GM12878 (cell line): Measurements from ENCODE around the gene PDE11A. TPM values are rescaled to one million over a fixed set of nuclear protein-coding genes. Genes with fewer than 3 reads are reported as not detected.

ENCODE experiments used
- ATAC-seq: fragments of 200-7000 bp; cut with Tn5 transposase; 3 replicates; pipeline ENCODE4 v1.9.1; 2020; ENCODE audit warnings: mild to moderate bottlenecking, moderate library complexity
- BruUV-seq: library from RNA; stranded (reverse); fragments of 400-500 nt; replicated peaks from 2 replicates; lab custom pipeline; 2021; lab: Mats Ljungman, UMichigan
- CTCF ChIA-PET: fragments of 300-600 bp; sonication (Branson Sonifier 250); formaldehyde crosslinking; extraction: SDS; loops from one replicate; lab custom pipeline; 2021; ENCODE audit warnings: inconsistent platforms; lab: Yijun Ruan, JAX
- POLR2A ChIA-PET: fragments of 350-600 bp; formaldehyde crosslinking; extraction: SDS; loops from one replicate; lab custom pipeline; 2021; ENCODE audit warnings: inconsistent platforms; lab: Charles Lee
- RAD21 ChIA-PET: fragments of 300-600 bp; sonication (Branson Sonifier 250); formaldehyde crosslinking; loops from one replicate; lab custom pipeline; 2023; ENCODE audit warnings: antibody characterized with exemption; ENCODE audit not compliant: unreplicated experiment; lab: Charles Lee
- SMC1A ChIA-PET: fragments of 300-600 bp; sonication (Branson Sonifier 250); formaldehyde crosslinking; loops from one replicate; lab custom pipeline; 2023; ENCODE audit not compliant: unreplicated experiment, uncharacterized antibody; lab: Charles Lee
- DNase-seq: peaks from one replicate; pipeline ENCODE4 v3.0.0-alpha.2; 2011; ENCODE audit warnings: low read depth, low spot score
- FAIRE-seq: peaks from 3 replicates; lab custom pipeline; 2011; peaks lifted over from hg19 to GRCh38; lab: Jason Lieb, UNC
- H2AFZ ChIP-seq: 2 replicates; pipeline ENCODE4 v1.6.0; 2011; ENCODE audit warnings: low read depth, low read length, control low read depth; ENCODE audit not compliant: control insufficient read depth
- H3K27ac ChIP-seq: 2 replicates; pipeline ENCODE4 v1.5.1; 2011; ENCODE audit warnings: control low read depth; ENCODE audit not compliant: control insufficient read depth, insufficient read depth
- H3K27me3 ChIP-seq, 2 experiments: replicated peaks in 1 of 2; 2 replicates each; pipeline versions ENCODE4 v1.6.0 to v1.6.1; 2011; ENCODE audit warnings: low read length in 1 of 2; ENCODE audit not compliant: control insufficient read depth in 2 of 2, insufficient read depth in 2 of 2
- H3K36me3 ChIP-seq, 2 experiments: 2 replicates each; pipeline ENCODE4 v1.5.1; 2011; ENCODE audit warnings: low read length in 1 of 2; ENCODE audit not compliant: control insufficient read depth in 2 of 2, insufficient read depth in 2 of 2
- H3K4me1 ChIP-seq: 2 replicates; pipeline ENCODE4 v1.6.1; 2011; ENCODE audit warnings: mild to moderate bottlenecking, low read length, moderate library complexity, mixed read lengths; ENCODE audit not compliant: control insufficient read depth, insufficient read depth
- H3K4me2 ChIP-seq: 2 replicates; pipeline ENCODE4 v1.6.0; 2011; ENCODE audit warnings: control low read depth; ENCODE audit not compliant: control insufficient read depth, insufficient read depth
- H3K4me3 ChIP-seq: fragments of 200-600 bp; sonication (generic); 2 replicates; pipeline ENCODE4 v1.5.1; 2016
- H3K79me2 ChIP-seq: 2 replicates; pipeline ENCODE4 v1.6.0; 2011; ENCODE audit warnings: low read length; ENCODE audit not compliant: control insufficient read depth, insufficient read depth
- H3K9ac ChIP-seq: 2 replicates; pipeline ENCODE4 v1.8.0; 2011; ENCODE audit warnings: low read length, control low read depth, mixed read lengths; ENCODE audit not compliant: control insufficient read depth, insufficient read depth
- H3K9me3 ChIP-seq: replicated peaks from 3 replicates; pipeline ENCODE4 v1.5.1; 2011; ENCODE audit warnings: mild to moderate bottlenecking, low read length; ENCODE audit not compliant: control insufficient read depth, insufficient read depth
- H4K20me1 ChIP-seq: 2 replicates; pipeline ENCODE4 v1.6.0; 2011; ENCODE audit not compliant: control insufficient read depth, insufficient read depth
- BHLHE40 ChIP-seq, 2 experiments: fragments of 450-650 bp in 1 of 2; IDR thresholded peaks; 2 replicates each; pipeline ENCODE4 v1.6.1; 2011 to 2017; ENCODE audit warnings: low read depth in 2 of 2, borderline replicate concordance in 1 of 2, improper control_type of control experiment in 1 of 2, low read length in 1 of 2, mild to moderate bottlenecking in 1 of 2
- CEBPB ChIP-seq, 2 experiments: fragments of 150-350 bp in 1 of 2; IDR thresholded peaks; 2 replicates each; pipeline ENCODE4 v1.6.1; 2012 to 2014; ENCODE audit warnings: low read depth in 2 of 2, low read length in 2 of 2, borderline replicate concordance in 1 of 2, inconsistent platforms in 1 of 2
- FOS ChIP-seq: IDR thresholded peaks from 3 replicates; pipeline ENCODE4 v1.6.1; 2011; ENCODE audit warnings: borderline replicate concordance; ENCODE audit not compliant: insufficient read length; ENCODE audit errors: extremely low read depth
- JUNB ChIP-seq: IDR thresholded peaks from 2 replicates; pipeline ENCODE4 v1.6.1; 2016; ENCODE audit warnings: antibody characterized with exemption, mild to moderate bottlenecking
- PRDM15 ChIP-seq: fragments of 450-650 bp; formaldehyde crosslinking; IDR thresholded peaks from 2 replicates; pipeline ENCODE4 v1.4.0; 2020; ENCODE audit warnings: mild to moderate bottlenecking, moderate library complexity
- RFX5 ChIP-seq: IDR thresholded peaks from 2 replicates; pipeline ENCODE4 v1.6.1; 2011; ENCODE audit warnings: low read depth, low read length, improper control_type of control experiment
- STAT1 ChIP-seq: fragments of 450-650 bp; conservative IDR thresholded peaks from 2 replicates; pipeline ENCODE4 v1.6.1; 2014; ENCODE audit warnings: antibody characterized with exemption, mild to moderate bottlenecking
- TARDBP ChIP-seq: IDR thresholded peaks from 2 replicates; pipeline ENCODE4 v1.6.1; 2016; ENCODE audit warnings: borderline replicate concordance
- TCF7 ChIP-seq: IDR thresholded peaks from 2 replicates; pipeline ENCODE4 v1.6.1; 2014; ENCODE audit warnings: antibody characterized with exemption, borderline replicate concordance
- WRNIP1 ChIP-seq: IDR thresholded peaks from 2 replicates; pipeline ENCODE4 v1.6.1; 2011; ENCODE audit warnings: low read depth, low read length, improper control_type of control experiment, borderline replicate concordance
- ZNF217 ChIP-seq: fragments of 450-650 bp; IDR thresholded peaks from 2 replicates; pipeline ENCODE4 v1.6.1; 2017; ENCODE audit warnings: antibody characterized with exemption, mild to moderate bottlenecking
- ZNF687 ChIP-seq: fragments of 450-650 bp; IDR thresholded peaks from 2 replicates; pipeline ENCODE4 v1.6.1; 2017; ENCODE audit warnings: mild to moderate bottlenecking, moderate library complexity
- ZZZ3 ChIP-seq: IDR thresholded peaks from 2 replicates; pipeline ENCODE4 v1.6.1; 2011; ENCODE audit warnings: low read depth; ENCODE audit not compliant: control insufficient read depth, insufficient read length
- WGBS: methylation state at CpG from one replicate; pipeline ENCODE4 v1.1.6; 2016; ENCODE audit warnings: low lambda C conversion rate; ENCODE audit not compliant: insufficient replicate concordance, insufficient coverage; ENCODE audit errors: missing lambda C conversion rate; 5-methylcytosine and 5-hydroxymethylcytosine counted together
- in situ Hi-C: fragments of 300-500 bp; cut with MboI; formaldehyde crosslinking; loops from 9 replicates; pipeline ENCODE4 v1.14.3; 2018; ENCODE audit warnings: mixed read lengths
- intact Hi-C: fragments of 100-400 bp; cut with micrococcal nuclease; formaldehyde crosslinking; loops from one replicate; pipeline ENCODE4 v1.14.2; 2022; ENCODE audit not compliant: unreplicated experiment
- polyA plus RNA-seq, 11 experiments: library from polyadenylated mRNA; depleted of rRNA in 4 of 11; unstranded in 6 of 11; stranded (reverse) in 5 of 11; fragments of >200 nt; fragmentation: Nextera tagmentation in 4 of 11; fragmentation: Illumina TruSeq in 1 of 11; extraction: Ambion mirVana in 4 of 11; extraction: Trizol in 1 of 11; gene quantifications; 1 replicate in 1 of 11; 2 replicates in 10 of 11; pipeline versions ENCODE4 v1.2.1 to v1.2.3, GENCODE V29; 2011 to 2016; ENCODE audit warnings: inconsistent platforms in 2 of 11, missing spikeins in 2 of 11, low read depth in 1 of 11
- total RNA-seq, 4 experiments: library from RNA; depleted of rRNA in 3 of 4; stranded (reverse); fragments of >200 nt in 3 of 4; fragmentation: Illumina TruSeq in 1 of 4; extraction: Trizol in 1 of 4; gene quantifications; 2 replicates each; pipeline versions ENCODE4 v1.2.1 to v1.2.3, GENCODE V29; 2013 to 2021
- TF ChIP-seq, protein P1 (sequence below): IDR thresholded peaks from 2 replicates; pipeline ENCODE4 v1.6.1; 2012; ENCODE audit warnings: mild to moderate bottlenecking, low read depth, low read length

PDE11A gene
- total and polyA plus RNA-seq, 10 of the 15 experiments (the other 5 are each of a cell fraction or from before 2014, with no cell fraction given) = 0.01 to 0.17 (median 0.06) TPM; not detected in 5

GRCh38 chr2:177675825-177676224 lies 396.8 kb downstream of the PDE11A start:
- in situ Hi-C loops = no loop called here
- RAD21 ChIA-PET = no interaction called here
- CTCF ChIA-PET = interaction anchor here (0.9 kb wide), 1 partner anchor 71 kb away, joined by 4 read pairs; no protein-coding TSS in a partner anchor
- no peak overlapping the region for H3K27ac ChIP-seq
- FAIRE-seq (no peak), ATAC-seq (no peak), DNase-seq (no peak)
- H3K36me3 ChIP-seq = no peaks in the 10 kb centered on the region
- no TSS peak for BruUV-seq
- H3K9me3 ChIP-seq = no peaks in the 10 kb centered on the region
- no peak overlapping the region for H3K4me3 ChIP-seq
- intact Hi-C loops = no loop called here
- TF ChIP-seq ZNF687 (no peak), RFX5 (no peak), CEBPB (IDR thresholded peaks at IDR 0.05; ENCODE audit: borderline replicate concordance in 1 of 2, low read depth in 2 of 2, low read length in 2 of 2) (no peak), WRNIP1 (no peak), JUNB (no peak), ZZZ3 (no peak), TARDBP (no peak), BHLHE40 (IDR thresholded peaks at IDR 0.05; ENCODE audit: borderline replicate concordance in 1 of 2, low read depth in 2 of 2, low read length in 1 of 2) (no peak), FOS (no peak), TCF7 (no peak), PRDM15 (no peak), ZNF217 (no peak), STAT1 (no peak)
- TF ChIP-seq, protein P1, sequence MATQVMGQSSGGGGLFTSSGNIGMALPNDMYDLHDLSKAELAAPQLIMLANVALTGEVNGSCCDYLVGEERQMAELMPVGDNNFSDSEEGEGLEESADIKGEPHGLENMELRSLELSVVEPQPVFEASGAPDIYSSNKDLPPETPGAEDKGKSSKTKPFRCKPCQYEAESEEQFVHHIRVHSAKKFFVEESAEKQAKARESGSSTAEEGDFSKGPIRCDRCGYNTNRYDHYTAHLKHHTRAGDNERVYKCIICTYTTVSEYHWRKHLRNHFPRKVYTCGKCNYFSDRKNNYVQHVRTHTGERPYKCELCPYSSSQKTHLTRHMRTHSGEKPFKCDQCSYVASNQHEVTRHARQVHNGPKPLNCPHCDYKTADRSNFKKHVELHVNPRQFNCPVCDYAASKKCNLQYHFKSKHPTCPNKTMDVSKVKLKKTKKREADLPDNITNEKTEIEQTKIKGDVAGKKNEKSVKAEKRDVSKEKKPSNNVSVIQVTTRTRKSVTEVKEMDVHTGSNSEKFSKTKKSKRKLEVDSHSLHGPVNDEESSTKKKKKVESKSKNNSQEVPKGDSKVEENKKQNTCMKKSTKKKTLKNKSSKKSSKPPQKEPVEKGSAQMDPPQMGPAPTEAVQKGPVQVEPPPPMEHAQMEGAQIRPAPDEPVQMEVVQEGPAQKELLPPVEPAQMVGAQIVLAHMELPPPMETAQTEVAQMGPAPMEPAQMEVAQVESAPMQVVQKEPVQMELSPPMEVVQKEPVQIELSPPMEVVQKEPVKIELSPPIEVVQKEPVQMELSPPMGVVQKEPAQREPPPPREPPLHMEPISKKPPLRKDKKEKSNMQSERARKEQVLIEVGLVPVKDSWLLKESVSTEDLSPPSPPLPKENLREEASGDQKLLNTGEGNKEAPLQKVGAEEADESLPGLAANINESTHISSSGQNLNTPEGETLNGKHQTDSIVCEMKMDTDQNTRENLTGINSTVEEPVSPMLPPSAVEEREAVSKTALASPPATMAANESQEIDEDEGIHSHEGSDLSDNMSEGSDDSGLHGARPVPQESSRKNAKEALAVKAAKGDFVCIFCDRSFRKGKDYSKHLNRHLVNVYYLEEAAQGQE = no peak
- no peaks in the 10 kb centered on the region for H3K79me2 ChIP-seq
- no peak overlapping the region for H3K9ac ChIP-seq
- no peak overlapping the region for H2AFZ ChIP-seq
- H3K4me2 ChIP-seq = no peak overlapping the region
- SMC1A ChIA-PET = interaction anchor here (1.1 kb wide), 1 partner anchor 9 kb away, joined by 3 read pairs; no protein-coding TSS in a partner anchor
- no peaks in the 10 kb centered on the region for H3K4me1 ChIP-seq
- WGBS = 55% methylated on average over 1 of the region's 1 CpG
- POLR2A ChIA-PET = no interaction called here
- no peaks in the 10 kb centered on the region for H4K20me1 ChIP-seq
- H3K27me3 ChIP-seq = no peaks in the 10 kb centered on the region
